C4-2B (cell line): ENCODE measurements around the gene GRB10.

Experiments used
- H3K27ac ChIP-seq: fragments of 450-650 bp; 2 replicates; pipeline ENCODE4 v1.5.1; 2017
- ZFX ChIP-seq: fragments of 450-650 bp; IDR thresholded peaks from 2 replicates; pipeline ENCODE4 v1.6.1; 2017
- TF ChIP-seq, protein P1 (sequence below): fragments of 450-650 bp; conservative IDR thresholded peaks from 2 replicates; pipeline ENCODE4 v1.5.1; 2017; ENCODE audit warnings: mild to moderate bottlenecking

GRB10 gene

GRCh38 chr7:50730446-50731400 is 52.0 kb downstream of the GRB10 start:
- no peak overlapping the region for H3K27ac ChIP-seq
- TF ChIP-seq ZFX, result no peak
- TF ChIP-seq, protein P1, sequence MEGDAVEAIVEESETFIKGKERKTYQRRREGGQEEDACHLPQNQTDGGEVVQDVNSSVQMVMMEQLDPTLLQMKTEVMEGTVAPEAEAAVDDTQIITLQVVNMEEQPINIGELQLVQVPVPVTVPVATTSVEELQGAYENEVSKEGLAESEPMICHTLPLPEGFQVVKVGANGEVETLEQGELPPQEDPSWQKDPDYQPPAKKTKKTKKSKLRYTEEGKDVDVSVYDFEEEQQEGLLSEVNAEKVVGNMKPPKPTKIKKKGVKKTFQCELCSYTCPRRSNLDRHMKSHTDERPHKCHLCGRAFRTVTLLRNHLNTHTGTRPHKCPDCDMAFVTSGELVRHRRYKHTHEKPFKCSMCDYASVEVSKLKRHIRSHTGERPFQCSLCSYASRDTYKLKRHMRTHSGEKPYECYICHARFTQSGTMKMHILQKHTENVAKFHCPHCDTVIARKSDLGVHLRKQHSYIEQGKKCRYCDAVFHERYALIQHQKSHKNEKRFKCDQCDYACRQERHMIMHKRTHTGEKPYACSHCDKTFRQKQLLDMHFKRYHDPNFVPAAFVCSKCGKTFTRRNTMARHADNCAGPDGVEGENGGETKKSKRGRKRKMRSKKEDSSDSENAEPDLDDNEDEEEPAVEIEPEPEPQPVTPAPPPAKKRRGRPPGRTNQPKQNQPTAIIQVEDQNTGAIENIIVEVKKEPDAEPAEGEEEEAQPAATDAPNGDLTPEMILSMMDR, result no peak

DNA sequence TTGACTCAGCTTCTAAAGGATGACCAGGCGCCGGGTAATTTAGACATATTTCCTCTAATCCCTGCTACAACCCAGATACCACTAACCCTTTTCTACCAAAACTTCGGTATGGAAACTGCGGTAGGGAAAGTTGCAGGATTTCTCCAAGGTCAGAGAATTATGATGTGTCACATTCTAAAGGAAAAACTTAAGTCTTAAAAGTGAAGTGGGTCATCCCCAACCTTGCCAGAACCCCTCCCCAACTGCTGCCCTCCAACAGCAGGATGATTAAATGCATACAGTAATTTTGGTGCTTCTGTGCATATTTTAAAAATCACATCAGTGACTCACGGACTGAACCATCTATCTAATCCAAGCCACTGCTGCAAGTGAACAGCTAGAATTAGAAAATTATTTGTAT is 52.7 kb downstream of the GRB10 start:
- no peak overlapping the region for H3K27ac ChIP-seq
- TF ChIP-seq ZFX, result no peak
- TF ChIP-seq, protein P1, result no peak

GRCh38 chr7:50728184-50728583 is 54.5 kb downstream of the GRB10 start:
- no peak overlapping the region for H3K27ac ChIP-seq
- no peak for TF ChIP-seq ZFX

DNA sequence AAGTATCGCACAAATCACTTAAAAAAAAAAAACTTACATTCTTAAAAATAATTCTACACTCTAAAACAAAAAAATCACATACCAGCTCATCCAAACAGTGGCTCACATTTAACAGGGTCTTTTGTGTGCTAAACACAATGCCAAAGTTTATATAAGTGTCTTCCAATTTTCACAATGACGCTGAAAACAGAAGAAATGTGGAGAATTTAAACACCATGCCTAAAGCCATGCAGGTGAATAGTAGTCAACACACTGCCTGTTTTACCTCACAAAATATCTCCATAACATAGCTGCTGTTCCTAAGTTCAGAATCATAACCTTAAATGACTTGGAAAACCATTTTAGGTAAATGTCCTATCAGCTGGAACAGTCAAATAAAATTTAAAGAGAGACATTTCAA is 55.0 kb downstream of the GRB10 start:
- TF ChIP-seq ZFX, result no peak
- TF ChIP-seq, protein P1, result no peak

GRCh38 chr7:50727072-50727471 is 55.6 kb downstream of the GRB10 start:
- TF ChIP-seq ZFX, result no peak
- TF ChIP-seq, protein P1, result no peak
- H3K27ac ChIP-seq, result no peak overlapping the region

More for the DNA sequence above, 55.0 kb downstream of the GRB10 start:
- no peak overlapping the region for H3K27ac ChIP-seq

- no peak overlapping the region for H3K27ac ChIP-seq
- TF ChIP-seq, protein P1, result no peak
- no peak for TF ChIP-seq ZFX
Observed at GRCh38 chr7:50725774-50726173, 56.9 kb downstream of the GRB10 start.

- H3K27ac ChIP-seq, result no peak overlapping the region
- TF ChIP-seq, protein P1, result no peak
- TF ChIP-seq ZFX, result no peak
Observed at GRCh38 chr7:50724526-50725520, 57.9 kb downstream of the GRB10 start.
